Right cardiac atrium (tissue), 5 donors: Measurements from ENCODE around the gene CHTF8. TPM values are rescaled to one million over a fixed set of nuclear protein-coding genes. Genes with fewer than 3 reads are reported as not detected.

ENCODE experiments used
- ATAC-seq, 2 donors: fragments of 200-7000 bp; cut with Tn5 transposase; one replicate each; pipeline versions ENCODE4 v1.8.0 to v1.9.1; 2020; ENCODE audit warnings: moderate library complexity in 2 of 2, mild to moderate bottlenecking in 1 of 2
- DNase-seq, 3 donors: peaks; one replicate each; pipeline ENCODE4 v3.0.0-alpha.2; 2020
- H3K27ac ChIP-seq: one replicate; pipeline ENCODE4 v1.5.1; 2013; ENCODE audit warnings: mild to moderate bottlenecking, low read length, control low read depth, moderate library complexity
- H3K27me3 ChIP-seq: one replicate; pipeline ENCODE4 v1.6.1; 2013; ENCODE audit not compliant: control insufficient read depth, insufficient read depth
- H3K4me1 ChIP-seq: one replicate; pipeline ENCODE4 v1.6.1; 2013; ENCODE audit warnings: low read length; ENCODE audit not compliant: control insufficient read depth, insufficient read depth
- H3K4me3 ChIP-seq: one replicate; pipeline ENCODE4 v1.5.1; 2013; ENCODE audit warnings: low read length, control low read depth
- H3K9me3 ChIP-seq: one replicate; pipeline ENCODE4 v1.6.1; 2013; ENCODE audit warnings: low read length; ENCODE audit not compliant: control insufficient read depth
- WGBS: extraction: QIAGEN DNeasy Blood & Tissue Kit; methylation state at CpG from one replicate; pipeline ENCODE4 v1.1.7; 2013; 5-methylcytosine and 5-hydroxymethylcytosine counted together
- intact Hi-C, 4 donors: fragments of 100-400 bp; cut with DNase I; formaldehyde crosslinking; loops; one replicate each; pipeline versions ENCODE4 v1.11.0 to v1.14.0; 2022 to 2023
- polyA plus RNA-seq: library from polyadenylated mRNA; stranded (reverse); fragments of 200-250 nt; gene quantifications from one replicate; pipeline ENCODE4 v1.2.3, GENCODE V29; 2013
- total RNA-seq, 4 donors: library from RNA; stranded (reverse); fragmentation: NEBNext Ultra II Directional; extraction: Animal tissue kit (Norgen Biotek cat#: 25700); gene quantifications; one replicate each; pipeline ENCODE4 v1.2.1, GENCODE V29; 2021
- donor health status: healthy with polysubstance abuse.
- donor health status: DM: no; HTN: yes; CAD: no.
- donor health status: DM: no; HTN: no; CAD: no.
- donor health status: DM: no; HTN: yes; CAD: no; lungs with severe emphysema.
- donor health status: DM: yes; HTN: yes; CAD: no.

The CHTF8 gene
- total and polyA plus RNA-seq, 5 donors = 29.6 to 60.3 (median 53.2) TPM

DNA sequence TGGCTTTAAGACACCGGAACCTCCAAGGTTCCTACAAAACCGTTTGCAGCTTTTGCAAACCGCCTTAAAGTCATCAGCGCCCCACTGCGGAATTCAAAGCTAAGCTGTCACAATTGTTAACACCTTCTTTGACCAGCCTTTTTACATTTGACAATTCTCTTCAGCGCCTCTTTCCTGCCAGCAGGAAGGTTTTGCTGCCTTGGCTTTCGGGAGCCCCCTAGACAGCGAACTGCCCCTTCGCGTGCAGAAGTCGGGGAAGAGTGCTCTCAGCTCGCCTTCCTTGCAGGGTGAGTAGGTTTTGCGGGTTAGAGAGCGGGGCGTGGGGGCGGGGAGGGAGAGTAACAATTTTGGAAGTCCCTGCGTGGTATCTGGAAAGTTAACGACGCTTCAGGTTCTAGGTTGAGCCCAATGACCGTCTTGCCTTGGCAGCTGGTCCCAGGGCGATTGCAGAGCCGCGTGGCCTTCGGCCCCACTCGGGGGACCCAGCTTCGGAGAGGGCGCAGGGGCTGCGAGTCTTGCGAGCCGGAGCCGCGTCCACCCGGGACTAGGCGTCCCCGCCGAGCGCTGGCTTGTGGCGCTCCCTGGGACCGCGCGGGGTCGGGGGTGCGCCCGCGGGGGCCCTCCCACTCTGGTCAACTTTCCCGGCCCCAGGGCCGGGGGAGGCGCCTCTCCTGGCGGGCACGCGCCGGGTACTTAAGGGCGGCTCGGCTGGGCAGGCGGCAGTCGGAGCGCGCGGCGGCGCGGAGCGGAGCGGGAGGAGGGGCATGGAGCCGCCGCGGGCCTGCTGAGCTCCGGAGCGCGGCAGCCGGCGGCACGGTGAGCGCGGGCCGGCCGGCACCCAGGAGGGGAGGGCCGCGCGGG lies 26.7 kb downstream of the CHTF8 start, which contains the start of gene HAS3:
TSS of gene HAS3 (plus strand) at position 153 of the 861 bp plus-strand sequence. CDS start 3,743 bp downstream, outside the sequence.
- ATAC-seq (peak; percentile 79), DNase-seq (peak; percentile 53 to 79 (median 75))
- Histone ChIP-seq H3K27me3 (no peaks in the 10 kb centered on the region), H3K27ac (no peak within 1 kb of the TSS), H3K4me3 (peak within 1 kb of the TSS; percentile 49), H3K4me1 (peaks cover 8% of the 10 kb centered on the region), H3K9me3 (no peaks in the 10 kb centered on the region)
- WGBS = under 1% methylated on average over 80 of the region's 80 CpGs
- intact Hi-C loops = no loop called here

DNA sequence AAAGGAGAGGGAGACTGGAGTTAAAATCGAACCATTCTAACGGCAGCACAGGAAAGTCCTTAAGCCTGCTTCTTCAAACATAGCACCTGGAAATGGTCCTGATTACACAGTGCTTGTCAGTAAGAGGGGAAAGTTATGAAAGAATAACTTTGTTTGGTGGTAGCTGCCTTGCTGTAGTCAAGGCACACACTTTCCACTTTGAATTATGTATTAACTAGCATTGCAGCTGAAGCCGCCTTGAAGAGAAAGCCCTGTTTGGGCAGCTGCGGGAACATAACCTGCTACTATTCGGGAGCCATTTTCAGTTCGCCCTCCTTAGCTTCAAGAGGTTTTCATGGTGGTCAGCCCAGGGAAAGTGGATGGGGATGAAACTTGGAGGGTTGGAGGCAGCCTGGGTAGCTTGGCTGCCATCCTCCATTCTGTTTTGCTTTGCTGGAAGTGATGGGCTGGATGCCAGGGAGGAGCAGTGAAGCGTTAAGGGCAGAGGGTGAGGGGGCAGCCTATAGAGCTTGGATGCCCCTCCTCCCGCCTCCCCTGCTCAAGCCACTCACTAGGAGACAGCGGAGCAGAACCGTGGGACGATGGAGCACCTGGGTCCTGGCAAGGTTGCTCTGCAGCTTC lies 32.2 kb downstream of the CHTF8 start:
- Histone ChIP-seq H3K27ac (no peak overlapping the region), H3K4me3 (no peak overlapping the region), H3K9me3 (no peaks in the 10 kb centered on the region), H3K27me3 (no peaks in the 10 kb centered on the region), H3K4me1 (no peaks in the 10 kb centered on the region)
- 68% methylated on average over 11 of the region's 11 CpGs for WGBS
- no peak for DNase-seq
- intact Hi-C loops = no loop called here
- no peak for ATAC-seq

DNA sequence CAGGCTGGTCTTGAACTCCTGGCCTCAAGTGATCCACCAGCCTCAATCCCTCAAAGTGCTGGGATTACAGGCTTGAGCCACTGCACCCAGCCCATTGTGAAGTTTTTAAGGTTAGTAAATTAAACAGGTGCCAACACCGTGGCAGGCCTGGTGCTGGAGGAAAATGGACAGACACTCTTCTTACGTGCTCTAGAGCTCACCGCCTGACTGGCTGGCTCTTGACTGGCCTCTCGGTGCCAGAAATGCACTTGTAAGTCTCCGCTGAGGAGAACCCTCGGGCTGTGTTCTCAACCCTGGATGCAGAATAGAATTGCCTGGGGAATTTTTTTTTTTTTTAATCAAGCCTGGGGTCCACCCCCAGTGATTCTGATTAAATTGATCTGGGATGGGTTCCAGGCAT lies 37.2 kb downstream of the CHTF8 start:
- WGBS = 75% methylated on average over 6 of the region's 6 CpGs
- DNase-seq = no peak
- no peak for ATAC-seq
- Histone ChIP-seq H3K27me3 (no peaks in the 10 kb centered on the region), H3K9me3 (no peaks in the 10 kb centered on the region), H3K27ac (no peak overlapping the region), H3K4me3 (no peak overlapping the region), H3K4me1 (no peaks in the 10 kb centered on the region)
- intact Hi-C loops = no loop called here

DNA sequence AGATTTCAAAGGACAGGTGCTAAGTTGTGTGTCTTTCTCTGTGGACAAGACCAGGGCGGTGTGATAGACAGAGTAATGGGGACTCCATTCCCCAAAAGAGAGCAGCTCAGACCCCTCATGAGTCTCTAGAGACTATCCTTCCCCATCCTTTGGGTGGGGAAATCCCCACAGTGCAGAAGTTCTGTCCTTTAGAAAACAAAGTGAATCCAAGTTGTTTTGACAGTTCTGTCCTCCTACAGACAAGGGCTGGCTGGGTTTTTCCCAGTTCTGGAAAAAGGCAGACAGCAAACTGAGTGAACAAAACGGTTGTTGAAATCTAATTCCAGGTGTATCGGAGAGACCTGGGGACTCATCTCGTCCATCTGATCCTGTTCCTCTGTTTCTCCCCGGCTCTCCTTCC lies 37.9 kb downstream of the CHTF8 start:
- H3K27ac ChIP-seq = no peak overlapping the region
- DNase-seq = no peak
- ATAC-seq = no peak
- H3K27me3 ChIP-seq = no peaks in the 10 kb centered on the region
- H3K9me3 ChIP-seq = no peaks in the 10 kb centered on the region
- WGBS = 68% methylated on average over 5 of the region's 5 CpGs
- intact Hi-C loops = no loop called here
- peaks cover under 1% of the 10 kb centered on the region for H3K4me1 ChIP-seq
- H3K4me3 ChIP-seq = no peak overlapping the region

DNA sequence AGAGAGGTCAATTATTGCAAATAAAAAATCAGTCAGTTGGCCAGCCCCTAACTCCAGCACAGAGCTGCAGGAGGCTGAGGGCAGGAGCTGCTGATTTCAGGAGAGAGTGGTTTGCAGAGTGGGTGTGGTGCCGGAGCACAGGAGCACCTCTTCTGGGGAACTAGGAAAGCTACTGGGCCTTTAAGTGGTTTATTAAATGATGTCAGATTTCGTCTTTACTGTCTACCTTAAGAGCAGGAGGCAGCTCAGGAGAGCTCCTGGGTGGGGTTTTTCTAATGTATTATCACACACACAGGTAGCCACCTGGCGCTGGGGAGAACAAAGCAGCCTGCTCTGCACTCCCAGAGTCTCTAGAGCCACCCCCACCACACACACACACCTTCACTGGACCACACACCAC lies 38.4 kb downstream of the CHTF8 start:
- no peak overlapping the region for H3K27ac ChIP-seq
- peaks cover 3% of the 10 kb centered on the region for H3K4me1 ChIP-seq
- 70% methylated on average over 3 of the region's 3 CpGs for WGBS
- intact Hi-C loops = no loop called here
- H3K9me3 ChIP-seq = no peaks in the 10 kb centered on the region
- DNase-seq (no peak), ATAC-seq (no peak)
- H3K4me3 ChIP-seq = no peak overlapping the region
- no peaks in the 10 kb centered on the region for H3K27me3 ChIP-seq

- no peaks in the 10 kb centered on the region for H3K27me3 ChIP-seq
- DNase-seq (no peak), ATAC-seq (peak; percentile 24 to 50)
- intact Hi-C loops = no loop called here
- H3K4me1 ChIP-seq = peaks cover 3% of the 10 kb centered on the region
- 55% methylated on average over 16 of the region's 16 CpGs for WGBS
- no peak overlapping the region for H3K4me3 ChIP-seq
- no peak overlapping the region for H3K27ac ChIP-seq
- H3K9me3 ChIP-seq = no peaks in the 10 kb centered on the region
Measured at GRCh38 chr16:69089091-69089910, 43.1 kb downstream of the CHTF8 start.

- no peak for DNase-seq
- H3K4me3 ChIP-seq = no peak overlapping the region
- intact Hi-C loops = no loop called here
Measured at GRCh38 chr16:69088684-69089083, 43.7 kb downstream of the CHTF8 start.

GRCh38 chr16:69087161-69087581 lies 45.2 kb downstream of the CHTF8 start:
- intact Hi-C loops = no loop called here
- Histone ChIP-seq H3K27me3 (no peaks in the 10 kb centered on the region), H3K4me1 (peaks cover 3% of the 10 kb centered on the region), H3K4me3 (no peak overlapping the region), H3K9me3 (no peaks in the 10 kb centered on the region), H3K27ac (no peak overlapping the region)
- 62% methylated on average over 3 of the region's 3 CpGs for WGBS
- DNase-seq = no peak
- ATAC-seq = no peak

More at GRCh38 chr16:69088684-69089083, 43.7 kb downstream of the CHTF8 start:
- Histone ChIP-seq H3K9me3 (no peaks in the 10 kb centered on the region), H3K27ac (no peak overlapping the region), H3K27me3 (no peaks in the 10 kb centered on the region), H3K4me1 (peaks cover 3% of the 10 kb centered on the region)
- WGBS = 85% methylated on average over 4 of the region's 4 CpGs
- no peak for ATAC-seq

DNA sequence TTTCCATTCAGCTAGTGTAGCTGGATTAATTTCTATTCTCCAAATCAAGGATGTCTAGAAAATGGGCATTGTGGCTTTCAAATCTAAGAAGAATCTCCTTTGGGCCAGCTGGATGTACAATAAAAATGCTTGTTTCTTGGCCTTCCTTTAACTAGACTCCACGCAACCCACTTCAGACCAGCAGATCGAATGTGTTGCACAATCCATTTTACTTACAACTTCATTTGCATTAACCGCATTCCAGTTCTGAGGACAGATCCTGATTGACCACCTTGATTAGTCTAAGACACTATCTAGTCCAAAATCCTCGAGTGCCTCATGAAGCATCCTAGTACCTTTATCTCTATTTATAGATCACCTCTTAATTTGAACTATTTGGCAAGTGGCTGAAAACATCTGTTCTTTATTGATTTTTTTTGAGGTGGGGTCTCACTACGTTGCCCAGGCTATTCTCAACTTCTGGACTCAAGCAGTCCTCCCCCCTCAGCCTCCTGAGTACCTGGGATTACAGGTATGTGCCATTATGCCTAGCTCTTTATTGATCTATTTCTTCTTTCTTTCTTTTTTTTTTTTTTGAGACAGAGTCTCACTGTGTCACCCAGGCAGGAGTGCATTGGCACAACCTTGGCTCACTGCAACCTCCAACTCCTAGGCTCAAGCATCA lies 47.2 kb downstream of the CHTF8 start:
- intact Hi-C loops = no loop called here
- no peak for DNase-seq
- no peaks in the 10 kb centered on the region for H3K9me3 ChIP-seq
- no peak for ATAC-seq
- no peaks in the 10 kb centered on the region for H3K27me3 ChIP-seq
- H3K4me3 ChIP-seq = no peak overlapping the region
- H3K4me1 ChIP-seq = peaks cover 3% of the 10 kb centered on the region
- H3K27ac ChIP-seq = no peak overlapping the region
- 86% methylated on average over 5 of the region's 5 CpGs for WGBS

- intact Hi-C loops = no loop called here
- H3K4me3 ChIP-seq = no peak overlapping the region
- H3K27ac ChIP-seq = no peak overlapping the region
- H3K4me1 ChIP-seq = peaks cover under 1% of the 10 kb centered on the region
- 19% methylated on average over 2 of the region's 2 CpGs for WGBS
- DNase-seq = no peak
- H3K9me3 ChIP-seq = no peaks in the 10 kb centered on the region
- ATAC-seq = no peak
- no peaks in the 10 kb centered on the region for H3K27me3 ChIP-seq
Measured at GRCh38 chr16:69084289-69084688, 48.1 kb downstream of the CHTF8 start.
